ENCODE measurements around the gene AGXT. TPM values are rescaled to one million over a fixed set of nuclear protein-coding genes. Genes with fewer than 3 reads are reported as not detected.

Gene AGXT
- polyA plus RNA-seq, 4 donors, result 0.10 to 0.21 (median 0.16) TPM; not detected in 1

DNA sequence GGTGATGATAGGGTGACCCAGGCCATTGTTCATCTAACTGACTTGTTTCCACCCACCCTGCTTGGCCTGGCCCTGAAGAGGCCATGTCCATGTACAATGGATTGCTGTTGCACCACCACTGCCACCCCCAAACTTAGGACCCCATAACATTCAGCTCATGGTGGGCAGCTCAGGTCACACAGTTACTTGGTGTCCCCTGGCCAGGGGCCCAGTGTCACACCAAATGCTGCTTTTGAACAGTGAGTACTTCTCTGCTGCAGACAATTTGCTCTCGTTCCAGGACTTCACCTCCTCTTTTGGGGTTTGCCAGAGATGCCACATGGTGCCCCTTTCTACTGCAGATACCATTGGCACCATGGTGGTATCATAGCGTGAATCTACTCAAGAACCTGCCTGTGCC is 15.6 kb downstream of the AGXT start:
- no peak for DNase-seq (ENCODE audit: low read depth in 4 of 4, low spot score in 3 of 4)

DNA sequence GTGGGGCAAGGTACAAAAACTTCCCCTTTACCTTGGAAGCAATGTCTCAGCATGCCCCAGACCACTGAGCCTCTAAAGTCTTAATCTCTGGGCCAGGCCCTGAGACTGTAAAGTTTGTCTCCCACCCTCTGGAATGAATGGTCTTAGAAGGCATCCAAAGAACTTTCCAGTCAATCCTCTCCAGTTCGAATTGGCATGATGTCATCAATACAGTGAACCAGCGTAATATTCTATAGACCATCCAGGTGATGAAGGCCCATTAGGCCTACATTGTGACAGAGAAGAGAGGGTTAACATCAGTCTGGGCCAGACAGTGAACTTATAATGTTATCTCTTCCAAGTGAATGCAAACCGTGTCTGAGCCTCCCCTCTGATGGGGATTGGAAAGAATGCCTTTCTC is 16.1 kb downstream of the AGXT start:
- no peak for DNase-seq (ENCODE audit: low read depth in 4 of 4, low spot score in 3 of 4)

- DNase-seq (ENCODE audit: low read depth in 4 of 4, low spot score in 3 of 4), result no peak
These were observed 16.9 kb downstream of the AGXT start for GRCh38 chr2:240885566-240885965.

GRCh38 chr2:240886023-240886565 is 17.5 kb downstream of the AGXT start:
- DNase-seq (ENCODE audit: low read depth in 4 of 4, low spot score in 3 of 4), result no peak

DNA sequence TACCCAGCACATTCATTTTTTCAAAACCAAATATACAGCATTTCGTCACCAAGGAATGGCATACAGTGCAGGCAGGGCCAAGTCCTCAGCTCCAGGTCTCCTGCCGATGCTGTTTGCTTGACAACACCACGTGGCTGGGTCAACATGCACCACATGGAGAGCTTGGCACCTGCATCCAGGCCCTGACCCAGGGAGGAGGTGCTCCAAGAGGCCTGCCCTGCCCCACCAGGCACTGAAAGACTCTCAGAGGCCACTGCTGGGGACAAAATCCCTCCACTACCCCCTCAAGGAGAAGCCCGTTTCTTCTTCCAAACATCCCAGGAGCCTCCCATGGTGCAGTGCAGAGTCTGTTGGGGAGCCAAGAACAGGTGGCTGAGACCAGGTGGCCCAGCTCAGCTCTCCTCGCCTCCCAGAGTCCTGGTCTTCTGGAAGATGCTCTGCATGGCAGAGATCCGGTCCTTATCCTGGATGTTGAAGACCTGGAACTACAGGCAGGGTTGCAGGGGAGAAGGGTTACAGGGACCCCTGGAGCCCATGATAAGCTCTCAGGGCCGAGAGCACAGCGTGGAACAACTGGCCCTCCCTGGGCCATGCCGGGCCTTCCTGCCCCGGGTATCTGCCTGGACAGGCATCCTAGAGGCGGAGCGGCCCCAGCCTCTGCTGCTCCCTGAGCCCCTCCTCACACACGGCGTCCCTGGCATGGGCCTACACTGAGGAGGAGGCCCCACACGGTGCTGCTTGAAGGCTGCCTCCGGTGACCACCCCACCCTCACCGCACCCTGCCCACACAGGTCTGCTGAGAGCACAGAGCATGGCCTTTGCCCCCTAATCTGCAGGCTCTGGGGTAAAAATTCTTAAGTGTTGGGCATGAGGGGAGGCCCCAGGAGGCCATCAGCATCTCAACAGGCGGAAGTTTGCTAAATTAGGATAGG is 18.3 kb downstream of the AGXT start:
- DNase-seq (ENCODE audit: low read depth in 4 of 4, low spot score in 3 of 4), result no peak

DNA sequence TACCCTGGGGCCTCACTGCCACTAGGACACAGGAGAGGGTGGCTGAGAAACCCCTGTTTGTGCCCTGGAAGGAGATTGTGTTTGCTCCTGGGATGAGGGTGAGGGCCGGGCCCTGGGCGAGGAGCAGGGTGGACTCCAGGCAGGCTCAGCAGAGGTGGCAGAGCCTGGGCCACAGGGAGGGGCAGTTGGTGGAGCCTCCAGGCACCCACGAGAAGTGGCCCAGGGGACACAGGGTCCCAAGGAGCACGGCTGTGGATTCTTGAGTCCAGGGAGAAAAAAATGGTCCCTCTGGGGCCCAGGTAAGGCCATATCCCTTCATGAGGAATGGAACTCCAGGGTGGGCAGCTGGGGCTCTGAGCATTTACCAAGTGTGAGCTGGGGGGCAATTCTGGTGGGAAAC is 19.0 kb downstream of the AGXT start:
- no peak for DNase-seq (ENCODE audit: low read depth in 4 of 4, low spot score in 3 of 4)

DNA sequence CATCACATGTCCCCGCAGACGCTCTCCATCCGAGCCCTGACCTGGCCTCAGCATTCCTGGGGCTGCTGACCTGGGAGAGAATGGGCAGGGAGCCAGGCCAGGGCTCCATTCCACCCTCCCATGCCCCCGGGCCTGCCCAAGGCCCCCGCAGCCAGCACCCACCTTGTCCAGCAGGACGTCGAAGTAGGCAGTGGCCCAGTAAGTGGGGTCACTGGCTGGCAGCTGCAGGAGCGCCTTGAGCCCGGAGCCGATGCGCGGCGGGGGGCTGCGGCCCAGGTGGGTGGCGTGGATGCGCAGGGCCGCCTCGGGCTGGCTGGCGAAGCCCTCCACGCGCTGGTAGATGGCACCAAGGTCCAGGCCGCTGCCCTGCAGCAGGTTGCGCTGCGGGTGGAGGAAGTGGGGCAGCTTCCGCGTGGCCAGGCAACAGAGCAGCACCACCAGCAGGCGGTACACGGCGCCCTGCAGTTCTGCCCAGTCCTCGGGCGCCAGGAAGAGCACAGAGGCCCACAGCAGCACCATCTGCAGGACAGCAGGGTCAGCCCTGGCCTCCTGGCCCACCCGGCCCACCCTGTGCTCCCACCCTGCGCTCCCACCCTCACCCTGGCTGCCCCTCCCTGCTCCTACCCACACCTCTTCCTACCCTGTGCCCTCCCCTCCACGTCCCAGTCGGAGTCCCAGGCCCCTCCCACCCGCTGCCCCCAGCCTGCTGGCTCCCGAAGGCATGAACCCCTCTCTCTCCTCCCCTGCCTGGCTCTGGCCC is 19.7 kb downstream of the AGXT start:
- no peak for DNase-seq (ENCODE audit: low read depth in 4 of 4, low spot score in 3 of 4)

GRCh38 chr2:240888890-240889573 is 20.4 kb downstream of the AGXT start:
- DNase-seq (ENCODE audit: low read depth in 4 of 4, low spot score in 3 of 4), result no peak

DNA sequence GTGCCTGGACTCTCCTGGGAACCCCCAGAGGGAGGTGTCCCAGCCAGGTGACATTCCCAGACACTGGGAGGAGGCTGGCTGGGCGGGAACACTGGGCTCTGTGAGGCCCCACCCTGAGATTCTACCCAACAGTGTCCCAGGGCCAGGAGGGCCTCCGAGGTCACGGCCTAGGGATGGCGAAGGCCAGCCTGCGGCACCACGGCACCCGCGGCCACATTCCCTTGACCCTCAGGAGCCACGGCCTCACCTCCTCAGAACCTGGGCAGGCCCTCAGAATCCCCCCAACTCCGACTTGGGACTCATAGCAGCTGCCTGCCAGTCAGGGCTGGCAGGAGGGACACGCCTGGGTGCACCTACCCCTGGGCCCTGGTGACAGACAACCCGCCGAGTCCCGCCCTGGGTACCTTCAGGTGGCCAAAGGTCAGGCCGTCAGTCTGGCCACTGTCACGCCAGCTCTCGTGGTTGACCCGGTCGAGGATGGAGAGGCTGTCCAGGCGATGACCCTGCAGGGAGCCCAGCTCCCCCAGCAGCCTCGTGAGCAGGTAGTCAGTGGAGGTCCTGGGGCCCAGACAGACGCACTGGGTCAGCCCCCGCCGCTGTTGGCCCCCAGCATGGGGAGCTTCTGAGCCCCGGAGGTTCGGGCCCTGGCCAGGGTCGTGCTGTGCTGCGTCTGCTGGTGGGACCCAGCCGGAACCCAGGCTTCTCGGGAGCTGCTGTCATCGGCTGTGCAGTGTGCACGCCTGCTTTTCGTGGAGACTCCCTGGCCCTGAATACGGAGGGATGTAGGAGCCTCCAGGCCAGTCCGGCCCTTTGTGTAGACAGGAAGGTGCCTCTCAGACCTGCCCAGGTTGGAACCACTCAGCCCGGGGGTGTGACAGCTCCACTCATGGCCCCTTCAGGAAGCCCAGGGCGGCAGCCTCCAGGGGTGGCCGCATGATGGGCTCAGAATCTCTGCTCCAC is 21.3 kb downstream of the AGXT start:
- no peak for DNase-seq (ENCODE audit: low read depth in 4 of 4, low spot score in 3 of 4)

DNA sequence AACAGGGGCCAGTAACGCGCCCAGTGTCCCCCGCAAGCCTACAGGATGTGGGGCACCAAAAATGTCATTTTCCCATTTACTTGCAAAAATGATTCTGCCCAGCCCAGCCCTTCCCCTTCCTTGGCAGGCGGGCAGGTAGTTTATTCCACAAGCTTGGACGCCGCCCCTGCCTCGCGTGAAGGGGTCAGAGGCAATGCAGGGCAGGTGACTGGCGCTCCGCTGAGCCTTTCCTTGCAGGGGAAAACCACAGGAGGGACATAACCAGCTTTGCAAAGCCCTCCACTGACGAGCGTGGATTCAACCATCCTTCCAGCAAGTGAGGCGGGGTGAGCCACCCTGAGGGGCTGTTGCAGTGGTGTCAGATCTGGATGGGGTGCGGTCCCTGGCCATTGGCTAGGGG is 22.1 kb downstream of the AGXT start:
- DNase-seq (ENCODE audit: low read depth in 4 of 4, low spot score in 3 of 4), result no peak

- no peak for DNase-seq (ENCODE audit: low read depth in 4 of 4, low spot score in 3 of 4)
These were observed 23.1 kb downstream of the AGXT start for GRCh38 chr2:240891492-240892340.

DNA sequence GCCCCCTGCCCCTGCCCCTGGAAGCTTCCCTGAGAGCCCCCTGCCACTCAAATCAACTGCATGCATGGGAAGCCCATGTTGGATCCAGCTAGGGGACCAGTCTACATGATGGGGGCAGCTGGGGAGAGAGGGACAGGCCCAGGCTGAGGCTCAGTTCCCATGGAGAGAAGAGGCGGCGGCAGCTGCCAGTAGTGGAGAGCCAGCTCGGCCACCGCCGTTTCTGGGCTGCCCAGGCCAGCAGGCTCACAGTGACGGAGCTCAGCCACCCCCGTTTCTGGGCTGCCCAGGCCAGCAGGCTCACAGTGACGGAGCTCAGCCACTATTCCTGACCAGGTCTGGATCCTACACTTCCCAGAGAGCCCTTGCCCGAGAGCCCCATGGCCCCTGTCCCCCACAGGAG is 23.7 kb downstream of the AGXT start:
- DNase-seq (ENCODE audit: low read depth in 4 of 4, low spot score in 3 of 4), result no peak

GRCh38 chr2:240892925-240893324 is 24.3 kb downstream of the AGXT start:
- no peak for DNase-seq (ENCODE audit: low read depth in 4 of 4, low spot score in 3 of 4)

- no peak for DNase-seq (ENCODE audit: low read depth in 4 of 4, low spot score in 3 of 4)
These were observed 24.8 kb downstream of the AGXT start for GRCh38 chr2:240893363-240893844.

DNA sequence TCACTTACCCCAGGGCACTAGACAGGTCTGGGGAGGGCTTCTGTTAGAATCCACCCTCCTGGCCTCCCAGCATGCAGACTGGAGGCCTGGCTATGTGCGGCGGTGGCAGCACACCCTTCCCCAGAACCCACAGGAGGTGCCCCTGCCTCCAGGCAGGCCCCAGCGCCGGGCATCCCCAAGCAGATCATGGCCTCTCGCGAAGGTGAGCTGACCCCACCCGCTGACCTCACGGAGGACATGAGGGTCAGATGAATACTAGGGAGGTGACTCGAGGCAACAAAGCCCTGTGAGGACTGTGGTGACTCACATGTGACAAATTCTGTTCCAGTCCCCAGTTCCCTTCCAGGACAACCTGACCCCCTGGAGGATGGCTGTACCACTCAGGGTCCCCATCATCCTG is 25.4 kb downstream of the AGXT start:
- no peak for DNase-seq (ENCODE audit: low read depth in 4 of 4, low spot score in 3 of 4)

GRCh38 chr2:240894836-240895558 is 26.4 kb downstream of the AGXT start:
- no peak for DNase-seq (ENCODE audit: low read depth in 4 of 4, low spot score in 3 of 4)

DNA sequence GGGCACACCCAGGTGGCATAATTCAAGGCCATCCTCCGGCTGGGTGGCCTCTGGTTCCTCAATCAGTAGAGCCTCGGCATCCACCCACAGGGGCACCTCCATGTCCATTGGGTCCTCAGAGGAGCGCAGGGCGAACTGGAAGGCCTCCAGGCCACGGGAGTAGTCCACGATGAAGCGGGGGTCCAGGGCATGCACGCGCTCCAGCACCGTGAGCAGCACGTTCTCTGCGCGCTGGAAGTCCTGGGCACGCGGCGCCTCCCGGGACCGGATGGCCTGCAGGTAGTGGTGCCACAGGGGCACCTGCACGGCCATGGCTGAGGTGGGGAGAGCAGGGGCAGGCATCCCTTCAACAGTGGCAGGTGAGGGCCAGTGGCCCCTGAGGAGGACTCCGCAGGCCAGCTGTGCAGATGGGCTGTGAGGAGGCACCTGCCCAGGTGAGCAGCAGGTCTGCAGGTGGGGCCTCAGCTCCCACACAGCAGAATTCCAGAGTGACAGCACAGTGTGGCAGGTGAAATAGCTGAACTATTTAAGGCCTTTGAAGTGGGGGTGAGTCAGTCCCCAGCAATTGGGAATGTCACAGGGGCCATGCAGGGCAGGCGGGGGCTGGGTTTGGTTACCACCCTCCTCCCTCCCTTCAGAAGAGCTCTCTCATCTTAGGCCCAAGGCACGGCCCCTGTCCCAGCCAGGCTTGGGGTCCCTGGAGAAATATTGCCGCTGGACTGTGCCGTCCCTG is 27.2 kb downstream of the AGXT start, which contains the start of gene MAB21L4:
MAB21L4 (minus strand) TSS at position 501 of the 733 bp plus-strand sequence; CDS start at position 342, 159 bp downstream.
- no peak for DNase-seq (ENCODE audit: low read depth in 4 of 4, low spot score in 3 of 4)

All from right renal pelvis (tissue), 4 donors.